Stimulated activated effector memory CD8-positive, alpha-beta T cell treated with anti-CD3 and anti-CD28 coated beads, Interleukin-12 subunit alpha, Interleukin-12 subunit beta, amount 100 ng/mL, for 72 hours (primary cell): ENCODE results near the gene SSTR1.
A peak's percentile ranks its signal among the peaks of the same experiment; 100 is the strongest.

Source experiments
- ATAC-seq: fragments of 150-1000 bp; cut with Tn5 transposase; 2 replicates; pipeline ENCODE4 v1.10.0; 2021
- DNase-seq, 2 donors: peaks; one replicate each; pipeline ENCODE4 v3.0.0; 2021 to 2022; ENCODE audit warnings: low spot score in 2 of 2
- H3K27ac Mint-ChIP-seq: one replicate; pipeline ENCODE4 v1.8.0; 2022; ENCODE audit warnings: mild to moderate bottlenecking, mixed read lengths
- H3K36me3 Mint-ChIP-seq: one replicate; pipeline ENCODE4 v1.8.0; 2022; ENCODE audit warnings: mild to moderate bottlenecking, mixed read lengths
- H3K4me1 Mint-ChIP-seq: one replicate; pipeline ENCODE4 v1.8.0; 2022; ENCODE audit warnings: mixed read lengths
- H3K4me3 Mint-ChIP-seq: one replicate; pipeline ENCODE4 v1.8.0; 2022; ENCODE audit warnings: mild to moderate bottlenecking, mixed read lengths
- H3K9me3 Mint-ChIP-seq: one replicate; pipeline ENCODE4 v1.8.0; 2022; ENCODE audit warnings: mixed read lengths

Gene SSTR1

GRCh38 chr14:38197784-38198335 lies 9.8 kb upstream of the SSTR1 start:
- H3K9me3 Mint-ChIP-seq = peaks cover 5% of the 10 kb centered on the region
- H3K4me1 Mint-ChIP-seq = no peaks in the 10 kb centered on the region
- DNase-seq = no peak
- H3K27ac Mint-ChIP-seq = no peak overlapping the region
- ATAC-seq = no peak
- no peaks in the 10 kb centered on the region for H3K36me3 Mint-ChIP-seq
- H3K4me3 Mint-ChIP-seq = no peak overlapping the region

GRCh38 chr14:38198425-38198824 lies 9.3 kb upstream of the SSTR1 start:
- no peaks in the 10 kb centered on the region for H3K4me1 Mint-ChIP-seq
- H3K4me3 Mint-ChIP-seq = no peak overlapping the region
- peaks cover 5% of the 10 kb centered on the region for H3K9me3 Mint-ChIP-seq
- DNase-seq (no peak), ATAC-seq (no peak)
- no peaks in the 10 kb centered on the region for H3K36me3 Mint-ChIP-seq
- H3K27ac Mint-ChIP-seq = no peak overlapping the region

- Mint-ChIP-seq H3K4me1 (no peaks in the 10 kb centered on the region), H3K4me3 (no peak overlapping the region), H3K27ac (no peak overlapping the region), H3K36me3 (no peaks in the 10 kb centered on the region), H3K9me3 (peaks cover 4% of the 10 kb centered on the region)
- ATAC-seq (no peak), DNase-seq (no peak)
These were observed 8.6 kb upstream of the SSTR1 start for GRCh38 chr14:38199076-38199475.

- ATAC-seq (peak; percentile 88), DNase-seq (no peak)
- no peaks in the 10 kb centered on the region for H3K4me1 Mint-ChIP-seq
- no peak overlapping the region for H3K4me3 Mint-ChIP-seq
- H3K36me3 Mint-ChIP-seq = no peaks in the 10 kb centered on the region
- H3K27ac Mint-ChIP-seq = no peak overlapping the region
- H3K9me3 Mint-ChIP-seq = peaks cover 2% of the 10 kb centered on the region
These were observed 8.0 kb upstream of the SSTR1 start for GRCh38 chr14:38199739-38200138.

GRCh38 chr14:38201137-38201828 lies 6.4 kb upstream of the SSTR1 start:
- Mint-ChIP-seq H3K36me3 (no peaks in the 10 kb centered on the region), H3K9me3 (peaks cover 6% of the 10 kb centered on the region), H3K27ac (no peak overlapping the region), H3K4me3 (no peak overlapping the region), H3K4me1 (no peaks in the 10 kb centered on the region)
- DNase-seq (no peak), ATAC-seq (no peak)

GRCh38 chr14:38202444-38203191 lies 5.1 kb upstream of the SSTR1 start:
- Mint-ChIP-seq H3K36me3 (no peaks in the 10 kb centered on the region), H3K4me1 (no peaks in the 10 kb centered on the region), H3K27ac (no peak overlapping the region), H3K4me3 (no peak overlapping the region), H3K9me3 (peaks cover 6% of the 10 kb centered on the region)
- DNase-seq = no peak
- ATAC-seq = no peak

- Mint-ChIP-seq H3K4me3 (no peak overlapping the region), H3K27ac (no peak overlapping the region), H3K9me3 (peaks cover 6% of the 10 kb centered on the region), H3K36me3 (peaks cover 5% of the 10 kb centered on the region), H3K4me1 (peaks cover 8% of the 10 kb centered on the region)
- ATAC-seq = no peak
- no peak for DNase-seq
These were observed 3.6 kb upstream of the SSTR1 start for GRCh38 chr14:38203929-38204718.

- Mint-ChIP-seq H3K36me3 (peaks cover 5% of the 10 kb centered on the region), H3K4me3 (no peak overlapping the region), H3K4me1 (peaks cover 12% of the 10 kb centered on the region), H3K9me3 (peaks cover 4% of the 10 kb centered on the region), H3K27ac (no peak overlapping the region)
- ATAC-seq (no peak), DNase-seq (no peak)
These were observed 3.0 kb upstream of the SSTR1 start for GRCh38 chr14:38204719-38205115.

- no peak for DNase-seq
- Mint-ChIP-seq H3K4me1 (peaks cover 15% of the 10 kb centered on the region), H3K27ac (no peak overlapping the region), H3K4me3 (no peak overlapping the region), H3K36me3 (peaks cover 5% of the 10 kb centered on the region), H3K9me3 (peaks cover 4% of the 10 kb centered on the region)
- ATAC-seq = no peak
These were observed 2.4 kb upstream of the SSTR1 start for GRCh38 chr14:38205119-38205813.

- peaks cover 15% of the 10 kb centered on the region for H3K4me1 Mint-ChIP-seq
- no peak overlapping the region for H3K27ac Mint-ChIP-seq
- peaks cover 7% of the 10 kb centered on the region for H3K9me3 Mint-ChIP-seq
- H3K4me3 Mint-ChIP-seq = no peak overlapping the region
- ATAC-seq = no peak
- no peak for DNase-seq
- peaks cover 5% of the 10 kb centered on the region for H3K36me3 Mint-ChIP-seq
These were observed 1.6 kb upstream of the SSTR1 start for GRCh38 chr14:38205949-38206665.

GRCh38 chr14:38206689-38207376 lies 871 bp upstream of the SSTR1 start:
- peaks cover 7% of the 10 kb centered on the region for H3K9me3 Mint-ChIP-seq
- H3K4me1 Mint-ChIP-seq = peaks cover 15% of the 10 kb centered on the region
- H3K27ac Mint-ChIP-seq = no peak overlapping the region
- no peak for ATAC-seq
- DNase-seq = no peak
- H3K36me3 Mint-ChIP-seq = peaks cover 5% of the 10 kb centered on the region
- H3K4me3 Mint-ChIP-seq = no peak overlapping the region

- no peak for ATAC-seq
- H3K4me1 Mint-ChIP-seq = peaks cover 15% of the 10 kb centered on the region
- no peak overlapping the region for H3K27ac Mint-ChIP-seq
- peaks cover 5% of the 10 kb centered on the region for H3K36me3 Mint-ChIP-seq
- no peak for DNase-seq
- H3K4me3 Mint-ChIP-seq = no peak overlapping the region
- peaks cover 7% of the 10 kb centered on the region for H3K9me3 Mint-ChIP-seq
These were observed 348 bp upstream of the SSTR1 start for GRCh38 chr14:38207377-38207735.

GRCh38 chr14:38208618-38209562 lies 1.2 kb downstream of the SSTR1 start:
- no peak overlapping the region for H3K27ac Mint-ChIP-seq
- ATAC-seq = peak; percentile 42
- DNase-seq = no peak
- H3K9me3 Mint-ChIP-seq = peaks cover 7% of the 10 kb centered on the region
- peak overlapping the region; percentile 40 for H3K4me3 Mint-ChIP-seq
- H3K4me1 Mint-ChIP-seq = peaks cover 15% of the 10 kb centered on the region
- peaks cover 5% of the 10 kb centered on the region for H3K36me3 Mint-ChIP-seq
